Measurements from ENCODE around the gene AFAP1L1.
A peak's percentile ranks its signal among the peaks of the same experiment; 100 is the strongest.

AFAP1L1 gene

GRCh38 chr5:149317281-149318048 lies 45.8 kb downstream of the AFAP1L1 start:
- peak; percentile 37 for DNase-seq

DNA sequence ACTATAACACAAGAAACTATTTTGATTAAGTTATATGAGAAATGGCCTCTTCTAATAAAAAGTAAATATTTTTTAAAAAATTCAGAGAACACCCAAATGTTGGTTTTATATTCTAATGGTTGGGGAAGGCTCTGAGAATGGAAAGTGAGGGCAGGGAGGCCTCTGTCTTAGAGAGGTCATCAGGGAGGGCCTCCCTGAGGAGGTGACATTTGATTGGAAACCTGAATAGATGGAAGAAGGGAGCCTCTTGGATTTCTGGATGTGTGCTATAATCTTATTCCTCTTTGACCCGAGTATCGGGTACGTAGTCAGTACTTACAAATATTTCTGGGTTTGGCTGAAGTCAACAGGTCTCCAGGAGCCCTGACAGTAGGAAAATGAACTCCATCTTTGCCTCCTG lies 47.5 kb downstream of the AFAP1L1 start:
- no peak for DNase-seq

DNA sequence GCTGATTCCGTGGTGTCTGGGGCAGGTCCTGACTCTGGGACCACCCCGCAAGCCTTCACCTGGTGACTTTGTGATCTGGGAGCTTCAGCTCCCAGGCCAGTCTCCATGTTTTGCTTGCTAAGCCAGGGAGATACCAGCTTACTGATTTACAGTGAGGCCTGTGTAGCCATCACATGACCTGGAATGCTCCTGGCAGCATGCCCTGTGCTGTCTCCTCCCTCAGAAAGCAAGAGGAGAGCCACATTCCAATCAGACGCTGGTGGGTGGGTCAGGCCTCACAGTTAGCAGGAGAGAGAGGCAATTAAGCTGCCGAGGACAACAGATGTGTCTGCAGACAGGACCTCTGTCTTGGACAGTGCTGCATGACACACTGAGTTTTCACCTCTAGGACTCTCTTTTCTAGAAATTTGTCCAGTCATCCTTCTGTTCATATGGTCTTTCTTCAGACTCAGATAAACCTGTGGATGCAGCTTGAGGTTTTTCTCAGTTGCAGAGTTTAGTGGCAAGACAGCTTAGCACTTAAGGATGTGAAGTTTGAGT lies 49.2 kb downstream of the AFAP1L1 start:
- peak; percentile 93 for DNase-seq

- DNase-seq, result no peak
Observed at GRCh38 chr5:149322518-149322917, 50.9 kb downstream of the AFAP1L1 start.

DNA sequence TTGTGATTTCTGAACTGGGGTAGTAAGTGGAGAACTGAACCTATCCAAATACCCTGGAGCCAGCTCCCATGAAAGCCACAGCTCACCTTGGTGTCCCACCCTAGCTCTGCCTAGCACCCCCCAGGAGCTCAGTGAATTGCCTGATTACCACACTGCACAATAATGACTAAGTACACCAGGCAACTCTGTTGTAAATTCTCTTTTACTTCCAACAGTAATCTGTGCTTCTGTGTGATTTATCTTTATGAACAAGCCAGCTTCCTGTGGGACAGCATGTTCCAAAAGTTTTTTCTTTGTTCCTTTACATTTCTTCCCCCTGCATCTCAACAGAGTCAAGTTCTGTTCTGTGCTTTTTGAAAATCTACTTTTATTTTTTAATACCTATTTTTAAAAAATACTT lies 51.6 kb downstream of the AFAP1L1 start:
- no peak for DNase-seq

- no peak for DNase-seq
Observed at GRCh38 chr5:149323621-149324205, 52.1 kb downstream of the AFAP1L1 start.

- no peak for DNase-seq
Observed at GRCh38 chr5:149324641-149325040, 53.0 kb downstream of the AFAP1L1 start.

- DNase-seq, result no peak
Observed at GRCh38 chr5:149325166-149325735, 53.6 kb downstream of the AFAP1L1 start.

DNA sequence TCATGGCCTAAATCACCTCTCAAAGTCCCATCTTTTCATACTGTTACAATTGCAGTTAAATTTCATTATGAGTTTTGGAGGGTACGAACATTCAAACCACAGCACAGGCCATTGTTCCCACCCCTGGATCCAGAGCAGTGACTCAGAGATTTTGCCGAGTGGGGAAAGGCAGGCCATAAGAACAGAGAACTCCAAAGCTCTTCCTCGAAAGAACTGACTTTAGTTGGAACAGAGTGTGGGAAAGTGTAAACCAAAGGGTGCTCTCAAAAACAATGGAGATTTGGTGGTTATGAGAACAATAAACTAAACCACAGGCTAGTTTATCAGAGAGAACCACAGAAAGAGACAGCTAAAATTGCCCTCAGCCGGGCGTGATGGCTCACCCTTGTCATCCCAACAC lies 54.2 kb downstream of the AFAP1L1 start:
- DNase-seq, result no peak

GRCh38 chr5:149326611-149327010 lies 55.0 kb downstream of the AFAP1L1 start:
- DNase-seq, result no peak

- DNase-seq, result no peak
Observed at GRCh38 chr5:149328177-149328576, 56.5 kb downstream of the AFAP1L1 start.

GRCh38 chr5:149333711-149334443 lies 62.2 kb downstream of the AFAP1L1 start:
- no peak for DNase-seq

DNA sequence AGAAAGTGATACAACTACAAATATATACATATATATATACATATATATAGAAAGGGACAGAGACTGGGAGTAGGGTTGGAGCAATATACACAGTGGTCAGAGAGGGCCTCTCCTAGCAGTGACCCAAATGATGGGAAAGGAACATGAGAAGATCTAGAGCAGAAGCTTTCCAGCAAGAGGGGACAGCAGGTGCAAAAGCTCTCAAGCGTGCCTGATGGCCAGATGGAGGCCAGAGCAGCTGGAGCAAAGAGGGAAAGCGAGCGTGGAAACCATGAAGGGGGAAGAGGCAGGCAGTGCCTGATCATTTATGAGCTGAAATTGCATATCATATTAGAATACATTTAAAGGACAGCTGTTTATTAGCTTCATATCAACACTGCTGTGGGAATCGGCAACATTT lies 66.1 kb downstream of the AFAP1L1 start:
- peak; percentile 89 for DNase-seq

- DNase-seq, result peak; percentile 65
Observed at GRCh38 chr5:149338364-149338763, 66.7 kb downstream of the AFAP1L1 start.

GRCh38 chr5:149340920-149341319 lies 69.3 kb downstream of the AFAP1L1 start:
- DNase-seq, result no peak

- DNase-seq, result no peak
Observed at GRCh38 chr5:149341876-149342275, 70.2 kb downstream of the AFAP1L1 start.

GRCh38 chr5:149344151-149344550 lies 72.5 kb downstream of the AFAP1L1 start:
- no peak for DNase-seq

DNA sequence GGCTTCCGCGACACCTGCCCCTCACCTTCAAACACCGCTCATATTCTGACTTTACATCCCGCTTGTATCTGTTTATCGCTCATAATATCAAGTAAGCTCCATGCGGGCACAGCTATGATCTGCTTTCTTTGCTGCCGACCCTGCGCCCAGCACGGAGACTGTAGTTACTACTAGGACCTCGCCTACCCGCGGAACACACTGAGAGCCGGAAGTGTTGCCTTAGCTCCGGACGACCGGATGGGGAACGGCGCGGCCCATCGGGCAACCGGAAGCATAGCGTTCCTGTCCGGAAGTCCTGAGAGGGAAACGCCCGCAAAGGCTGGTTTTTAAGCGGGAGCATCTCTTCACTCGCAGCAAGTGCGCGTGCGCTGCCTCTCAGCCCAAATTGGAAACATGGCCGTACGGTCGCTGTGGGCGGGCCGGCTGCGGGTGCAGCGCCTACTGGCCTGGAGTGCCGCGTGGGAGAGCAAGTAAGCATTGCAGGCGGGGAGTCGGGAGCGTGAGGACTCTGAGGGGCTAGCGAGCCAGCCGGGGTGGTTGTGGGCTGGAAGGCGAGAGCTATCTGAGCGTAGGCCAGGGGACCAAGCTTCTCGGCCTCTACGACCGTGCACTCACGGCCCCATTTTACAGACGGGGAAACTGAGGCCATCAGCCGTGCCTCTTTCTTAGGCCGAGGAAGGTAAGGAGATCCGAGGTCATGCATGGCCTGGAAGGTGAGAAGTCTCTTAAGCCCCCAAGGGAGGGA lies 73.7 kb downstream of the AFAP1L1 start, which contains the start of gene GRPEL2:
Gene GRPEL2, plus strand, starts transcription at position 353 of the 745 bp plus-strand sequence. Its CDS starts 41 bp downstream, at position 394.
- peak; percentile 95 for DNase-seq

GRCh38 chr5:149345892-149346222 lies 74.2 kb downstream of the AFAP1L1 start:
- DNase-seq, result peak; percentile 17

- no peak for DNase-seq
Observed at GRCh38 chr5:149348518-149348917, 76.9 kb downstream of the AFAP1L1 start.

GRCh38 chr5:149349382-149349781 lies 77.7 kb downstream of the AFAP1L1 start:
- DNase-seq, result no peak

DNA sequence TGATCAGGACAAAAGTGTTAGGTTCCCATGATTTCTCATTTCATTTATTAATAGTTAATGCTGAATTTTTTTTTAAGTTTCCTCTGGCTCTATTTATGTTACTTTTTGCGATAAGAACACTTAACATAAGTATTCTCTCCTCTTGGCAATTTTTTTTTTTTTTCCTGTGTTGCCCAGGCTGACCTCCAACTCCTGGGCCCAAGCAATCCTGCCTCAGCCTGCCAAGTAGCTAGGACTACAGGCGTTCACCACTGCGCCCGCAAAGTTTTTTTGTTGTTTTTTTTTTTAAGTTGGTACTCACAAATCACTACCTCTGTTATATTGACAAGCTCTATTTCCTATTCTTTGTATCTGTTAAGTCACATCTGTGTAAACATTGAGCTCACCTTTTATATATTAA lies 80.5 kb downstream of the AFAP1L1 start:
- DNase-seq, result no peak

GRCh38 chr5:149353911-149354310 lies 82.3 kb downstream of the AFAP1L1 start:
- no peak for DNase-seq
